HCT116 (cell line): ENCODE results near the gene CFAP44. TPM values are rescaled to one million over a fixed set of nuclear protein-coding genes. Genes with fewer than 3 reads are reported as not detected.

Experiments
- ATAC-seq: fragments of 200-7000 bp; cut with Tn5 transposase; 2 replicates; pipeline ENCODE4 v1.9.1; 2020; ENCODE audit warnings: mild to moderate bottlenecking, moderate library complexity
- BruUV-seq: library from RNA; stranded (reverse); fragments of 400-500 nt; replicated peaks from 2 replicates; lab custom pipeline; 2021; lab: Mats Ljungman, UMichigan
- CTCF ChIA-PET: fragments of 300-600 bp; sonication (Branson Sonifier 250); formaldehyde crosslinking; loops from one replicate; lab custom pipeline; 2021; ENCODE audit warnings: antibody characterized with exemption; lab: Charles Lee
- POLR2A ChIA-PET: fragments of 300-600, 350-600 bp; sonication (Branson Sonifier 250); formaldehyde crosslinking; loops from one replicate; lab custom pipeline; 2021; ENCODE audit warnings: antibody characterized with exemption; lab: Charles Lee
- RAD21 ChIA-PET, 2 experiments: fragments of 300-600 bp; sonication (Branson Sonifier 250); formaldehyde crosslinking; loops; one replicate each; lab custom pipeline; 2023; ENCODE audit warnings: low total read pairs in 2 of 2; ENCODE audit not compliant: uncharacterized antibody in 2 of 2, unreplicated experiment in 2 of 2, low non-redundant PET in 1 of 2; lab: Charles Lee
- DNase-seq: peaks from one replicate; pipeline ENCODE4 v3.0.0-alpha.2; 2010; ENCODE audit warnings: low read depth, low spot score
- H2AFZ ChIP-seq: fragments of 200-600 bp; shearing (Covaris generic), sonication (generic); 2 replicates; pipeline ENCODE4 v1.6.1; 2017; ENCODE audit warnings: low read depth, mixed run types, mixed read lengths, antibody characterized with exemption, low read length; ENCODE audit not compliant: poor library complexity, severe bottlenecking
- H3K27ac ChIP-seq: 2 replicates; pipeline ENCODE4 v1.5.1; 2012; ENCODE audit warnings: low read depth, low read length
- H3K27me3 ChIP-seq: fragments of 200-600 bp; sonication (generic); 2 replicates; pipeline ENCODE4 v1.6.1; 2016; ENCODE audit warnings: mixed run types, low read length, mixed read lengths; ENCODE audit not compliant: insufficient read depth
- H3K36me3 ChIP-seq, 2 experiments: fragments of 200-500 bp in 1 of 2; fragments of 200-600 bp in 1 of 2; sonication (Bioruptor generic) in 1 of 2; sonication (generic) in 1 of 2; 2 replicates each; pipeline versions ENCODE4 v1.5.1 to v1.6.1; 2014 to 2016; ENCODE audit warnings: low read length in 2 of 2, inconsistent platforms in 1 of 2, mixed read lengths in 1 of 2, mixed run types in 1 of 2; ENCODE audit not compliant: insufficient read depth in 2 of 2, control insufficient read depth in 1 of 2
- H3K4me1 ChIP-seq, 2 experiments: fragments of 200-600 bp in 1 of 2; sonication (generic) in 1 of 2; 2 replicates each; pipeline versions ENCODE4 v1.5.1 to v1.6.1; 2012 to 2017; ENCODE audit warnings: low read length in 2 of 2, inconsistent platforms in 1 of 2, mild to moderate bottlenecking in 1 of 2, mixed read lengths in 1 of 2, mixed run types in 1 of 2, moderate library complexity in 1 of 2; ENCODE audit not compliant: insufficient read depth in 2 of 2, control insufficient read depth in 1 of 2
- H3K4me2 ChIP-seq: fragments of 200-600 bp; sonication (generic); 2 replicates; pipeline ENCODE4 v1.6.1; 2017; ENCODE audit warnings: mixed run types, low read length, mixed read lengths
- H3K4me3 ChIP-seq, 2 experiments: fragments of 200-600 bp in 1 of 2; sonication (generic) in 1 of 2; replicated peaks in 1 of 2; 2 replicates each; pipeline ENCODE4 v1.5.1; 2011 to 2016; ENCODE audit warnings: low read length in 2 of 2, control low read depth in 1 of 2, low read depth in 1 of 2, mild to moderate bottlenecking in 1 of 2, mixed read lengths in 1 of 2, mixed run types in 1 of 2
- H3K79me2 ChIP-seq: fragments of 200-600 bp; sonication (generic); 2 replicates; pipeline ENCODE4 v1.6.1; 2017; ENCODE audit warnings: mild to moderate bottlenecking, mixed run types, low read length, moderate library complexity, mixed read lengths; ENCODE audit not compliant: insufficient read depth
- H3K9ac ChIP-seq: fragments of 200-600 bp; sonication (generic); 2 replicates; pipeline ENCODE4 v1.6.1; 2016; ENCODE audit warnings: low read length, mixed read lengths
- H3K9me2 ChIP-seq: fragments of 200-600 bp; sonication (generic), shearing (Covaris generic); 2 replicates; pipeline ENCODE4 v1.6.1; 2017; ENCODE audit warnings: mixed run types, mild to moderate bottlenecking, moderate library complexity; ENCODE audit not compliant: insufficient read depth
- H3K9me3 ChIP-seq, 2 experiments: fragments of 200-500 bp in 1 of 2; fragments of 200-600 bp in 1 of 2; sonication (Bioruptor generic) in 1 of 2; sonication (generic) in 1 of 2; 2 replicates each; pipeline ENCODE4 v1.6.1; 2014 to 2017; ENCODE audit warnings: low read length in 2 of 2, mixed read lengths in 2 of 2, inconsistent platforms in 1 of 2, low read depth in 1 of 2, mild to moderate bottlenecking in 1 of 2, mixed run types in 1 of 2, moderate library complexity in 1 of 2; ENCODE audit not compliant: control insufficient read depth in 1 of 2, insufficient read depth in 1 of 2
- H4K20me1 ChIP-seq: fragments of 200-600 bp; sonication (generic), shearing (Covaris generic); 2 replicates; pipeline ENCODE4 v1.6.1; 2017; ENCODE audit warnings: mixed run types, mild to moderate bottlenecking, moderate library complexity; ENCODE audit not compliant: insufficient read depth
- CBX3 ChIP-seq: IDR thresholded peaks from 2 replicates; pipeline ENCODE4 v1.6.1; 2012; ENCODE audit warnings: low read depth
- EGR1 ChIP-seq: IDR thresholded peaks from 2 replicates; pipeline ENCODE4 v1.6.1; 2012; ENCODE audit warnings: low read depth
- POLR2A ChIP-seq: IDR thresholded peaks from 2 replicates; pipeline ENCODE4 v1.7.0; 2011; ENCODE audit warnings: borderline replicate concordance; ENCODE audit not compliant: insufficient read depth, insufficient read length; ENCODE audit errors: extremely low read depth
- SIN3A ChIP-seq: IDR thresholded peaks from 2 replicates; pipeline ENCODE4 v1.6.1; 2012; ENCODE audit warnings: low read depth
- SRF ChIP-seq: IDR thresholded peaks from 2 replicates; pipeline ENCODE4 v1.6.1; 2012; ENCODE audit warnings: low read depth
- TCF7L2 ChIP-seq: IDR thresholded peaks from 2 replicates; pipeline ENCODE4 v1.7.0; 2011; ENCODE audit warnings: borderline replicate concordance, inconsistent platforms; ENCODE audit not compliant: insufficient read depth, insufficient read length; ENCODE audit errors: extremely low read depth
- ZBTB33 ChIP-seq: IDR thresholded peaks from 2 replicates; pipeline ENCODE4 v1.6.1; 2011; ENCODE audit warnings: mild to moderate bottlenecking, low read length, moderate library complexity; ENCODE audit not compliant: insufficient replicate concordance; ENCODE audit errors: extremely low read depth
- ZNF274 ChIP-seq: fragments of 200-500 bp; sonication (Bioruptor generic); IDR thresholded peaks from 2 replicates; pipeline ENCODE4 v1.6.1; 2014; ENCODE audit warnings: mild to moderate bottlenecking, low read depth, low read length, inconsistent platforms
- intact Hi-C: fragments of 100-400 bp; cut with micrococcal nuclease; formaldehyde crosslinking; loops from 2 replicates; pipeline ENCODE4 v1.10.0; 2022
- total RNA-seq: library from RNA; stranded (reverse); gene quantifications from one replicate; pipeline ENCODE4 v1.2.1, GENCODE V29; 2021; ENCODE audit not compliant: unreplicated experiment
- TF ChIP-seq, protein P1 (sequence below): IDR thresholded peaks from 2 replicates; pipeline ENCODE4 v1.6.1; 2012; ENCODE audit warnings: low read depth

The CFAP44 gene
- total RNA-seq, 1 experiment from 2014 or later, result 5.4 TPM

DNA sequence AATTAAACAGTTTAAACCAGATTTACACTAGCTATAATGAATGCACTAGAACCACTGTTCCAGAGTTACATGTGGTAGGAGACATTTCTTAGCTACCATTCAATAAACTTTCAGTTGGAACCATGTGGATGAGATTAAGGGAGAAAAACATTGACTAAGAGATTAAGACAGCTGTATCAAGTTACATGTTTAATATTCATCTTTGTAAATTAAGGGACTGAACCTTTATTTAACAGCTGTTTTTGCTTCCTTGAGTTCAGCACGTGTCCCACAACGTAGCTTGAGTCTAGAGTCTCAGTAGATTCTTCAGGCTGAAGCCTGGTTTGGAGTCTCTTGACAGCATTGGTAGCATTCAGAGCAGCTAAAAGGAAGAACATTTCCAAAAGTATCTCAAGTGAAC, 27.2 kb upstream of the CFAP44 start:
- no peak overlapping the region for H3K4me2 ChIP-seq
- CTCF ChIA-PET, result no interaction called here
- H2AFZ ChIP-seq, result no peak overlapping the region
- H3K9me3 ChIP-seq, result no peaks in the 10 kb centered on the region
- RAD21 ChIA-PET, result no interaction called here
- H3K9me2 ChIP-seq, result no peaks in the 10 kb centered on the region
- no peak overlapping the region for H3K27ac ChIP-seq
- POLR2A ChIA-PET, result no interaction called here
- H3K9ac ChIP-seq, result no peak overlapping the region
- ATAC-seq (no peak), DNase-seq (no peak)
- H3K79me2 ChIP-seq, result no peaks in the 10 kb centered on the region
- no peaks in the 10 kb centered on the region for H4K20me1 ChIP-seq
- H3K4me3 ChIP-seq, result no peak overlapping the region
- H3K4me1 ChIP-seq, result no peaks in the 10 kb centered on the region
- intact Hi-C loops, result no loop called here
- peaks cover 4 to 11% of the 10 kb centered on the region in 2 experiments; a peak in 3 of 4 replicates for H3K36me3 ChIP-seq
- TF ChIP-seq SRF (no peak), SIN3A (no peak), TCF7L2 (no peak), EGR1 (no peak), CBX3 (no peak), POLR2A (no peak), ZNF274 (no peak), ZBTB33 (no peak)
- TF ChIP-seq, protein P1, sequence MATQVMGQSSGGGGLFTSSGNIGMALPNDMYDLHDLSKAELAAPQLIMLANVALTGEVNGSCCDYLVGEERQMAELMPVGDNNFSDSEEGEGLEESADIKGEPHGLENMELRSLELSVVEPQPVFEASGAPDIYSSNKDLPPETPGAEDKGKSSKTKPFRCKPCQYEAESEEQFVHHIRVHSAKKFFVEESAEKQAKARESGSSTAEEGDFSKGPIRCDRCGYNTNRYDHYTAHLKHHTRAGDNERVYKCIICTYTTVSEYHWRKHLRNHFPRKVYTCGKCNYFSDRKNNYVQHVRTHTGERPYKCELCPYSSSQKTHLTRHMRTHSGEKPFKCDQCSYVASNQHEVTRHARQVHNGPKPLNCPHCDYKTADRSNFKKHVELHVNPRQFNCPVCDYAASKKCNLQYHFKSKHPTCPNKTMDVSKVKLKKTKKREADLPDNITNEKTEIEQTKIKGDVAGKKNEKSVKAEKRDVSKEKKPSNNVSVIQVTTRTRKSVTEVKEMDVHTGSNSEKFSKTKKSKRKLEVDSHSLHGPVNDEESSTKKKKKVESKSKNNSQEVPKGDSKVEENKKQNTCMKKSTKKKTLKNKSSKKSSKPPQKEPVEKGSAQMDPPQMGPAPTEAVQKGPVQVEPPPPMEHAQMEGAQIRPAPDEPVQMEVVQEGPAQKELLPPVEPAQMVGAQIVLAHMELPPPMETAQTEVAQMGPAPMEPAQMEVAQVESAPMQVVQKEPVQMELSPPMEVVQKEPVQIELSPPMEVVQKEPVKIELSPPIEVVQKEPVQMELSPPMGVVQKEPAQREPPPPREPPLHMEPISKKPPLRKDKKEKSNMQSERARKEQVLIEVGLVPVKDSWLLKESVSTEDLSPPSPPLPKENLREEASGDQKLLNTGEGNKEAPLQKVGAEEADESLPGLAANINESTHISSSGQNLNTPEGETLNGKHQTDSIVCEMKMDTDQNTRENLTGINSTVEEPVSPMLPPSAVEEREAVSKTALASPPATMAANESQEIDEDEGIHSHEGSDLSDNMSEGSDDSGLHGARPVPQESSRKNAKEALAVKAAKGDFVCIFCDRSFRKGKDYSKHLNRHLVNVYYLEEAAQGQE, result no peak
- no TSS peak for BruUV-seq
- no peaks in the 10 kb centered on the region for H3K27me3 ChIP-seq
